GM19372 (cell line): ENCODE measurements around the gene MBNL1.
"Not testable (repeated sequence)": the region's sequence is repeated elsewhere in the genome, so short reads cannot be mapped to it uniquely, and the experiment has no call there.

Experiments used
- ATAC-seq: cut with Tn5 transposase; IDR thresholded peaks from one replicate; pipeline ENCODE4 v1.9.1; 2021; ENCODE audit warnings: mild to moderate bottlenecking, low read depth, moderate library complexity; ENCODE audit not compliant: unreplicated experiment

MBNL1 gene

DNA sequence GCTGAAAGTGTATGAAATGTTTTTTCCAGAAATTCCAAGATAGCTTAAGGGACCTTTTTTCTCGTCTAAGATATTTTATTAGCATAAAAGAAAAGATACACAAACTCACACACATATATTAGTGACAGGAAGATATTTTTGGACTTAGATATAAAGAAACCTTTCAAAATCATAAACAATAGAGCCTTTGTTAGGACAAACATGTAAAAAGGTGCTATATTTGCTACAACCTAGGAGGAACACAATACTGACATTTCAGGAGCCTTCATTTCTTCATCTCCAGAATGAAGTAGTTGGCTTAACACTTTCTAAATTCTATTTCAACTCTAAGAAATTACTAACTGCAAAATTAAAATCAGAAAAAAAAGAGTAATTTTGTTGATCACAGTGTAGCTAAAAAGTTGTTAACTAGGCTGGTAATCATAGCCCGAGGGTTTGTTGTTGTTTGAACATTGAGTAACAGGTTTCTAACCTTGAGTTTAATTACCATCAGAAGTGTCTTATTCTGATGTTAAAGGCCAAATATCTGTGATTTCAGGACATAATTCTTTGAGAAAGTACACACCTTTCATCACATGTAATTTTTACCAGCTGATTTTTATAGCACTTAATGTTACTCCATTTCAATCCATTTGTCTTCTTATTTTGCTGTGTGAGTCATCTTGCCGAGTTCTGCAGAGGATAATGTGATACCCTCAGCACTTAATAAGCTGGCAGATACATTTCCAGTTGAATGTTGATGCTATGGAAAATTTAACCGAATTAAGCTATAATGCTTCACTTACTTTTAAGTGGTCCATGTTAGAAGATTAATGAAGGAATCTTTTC is 97.3 kb downstream of the MBNL1 start:
- ATAC-seq = no peak

GRCh38 chr3:152367192-152367591 is 98.5 kb downstream of the MBNL1 start:
- ATAC-seq = not testable (repeated sequence)

DNA sequence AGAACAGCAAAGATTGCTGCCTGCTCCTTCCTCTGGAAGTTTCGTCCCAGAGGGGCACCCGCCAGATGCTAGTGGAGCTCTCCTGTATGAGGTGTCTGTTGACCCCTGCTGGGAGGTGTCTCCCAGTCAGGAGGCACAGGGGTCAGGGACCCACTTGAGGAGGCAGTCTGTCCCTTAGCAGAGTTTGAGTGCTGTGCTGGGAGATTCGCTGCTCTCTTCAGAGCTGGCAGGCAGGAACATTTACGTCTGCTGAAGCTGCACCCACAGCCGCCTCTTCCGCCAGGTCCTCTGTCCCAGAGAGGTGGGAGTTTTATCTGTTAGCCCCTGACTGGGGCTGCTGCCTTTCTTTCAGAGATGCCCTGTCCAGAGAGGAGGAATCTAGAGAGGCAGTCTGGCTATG is 103.9 kb downstream of the MBNL1 start:
- ATAC-seq = not testable (repeated sequence)

GRCh38 chr3:152373379-152373778 is 104.7 kb downstream of the MBNL1 start:
- ATAC-seq = no peak

DNA sequence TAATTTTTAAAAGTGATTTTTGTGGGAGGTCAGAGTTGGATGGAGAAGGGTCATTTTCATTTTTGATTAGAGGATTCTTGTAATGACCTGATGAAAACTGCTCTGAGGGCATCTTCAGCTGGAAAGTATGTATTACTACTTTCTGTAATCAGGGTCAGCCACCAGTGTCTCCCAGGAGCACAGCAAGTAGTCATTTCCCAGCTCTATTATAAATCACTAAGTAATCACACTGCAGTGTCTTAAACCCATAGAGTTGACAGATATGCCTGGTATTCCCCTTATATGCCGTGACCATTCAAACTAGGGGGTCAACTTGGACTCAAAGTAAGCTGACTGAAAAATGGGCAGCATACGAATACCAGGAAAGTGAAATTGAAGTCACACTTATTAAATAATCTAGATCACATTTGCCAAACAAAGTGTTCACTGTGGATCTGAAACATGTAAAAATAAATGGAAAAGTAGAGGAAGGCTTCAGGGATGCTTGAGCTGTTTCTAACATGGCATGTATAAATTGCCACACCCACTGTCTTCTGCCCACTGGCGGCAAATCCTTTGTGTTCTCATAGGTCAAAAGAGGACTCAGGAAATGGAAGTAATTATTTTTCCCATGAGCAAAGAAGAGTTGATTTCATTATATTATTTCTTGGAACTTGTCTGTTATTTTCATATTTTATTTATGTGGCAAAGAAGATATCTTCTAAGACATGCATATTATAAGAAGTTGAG is 105.7 kb downstream of the MBNL1 start:
- no peak for ATAC-seq

GRCh38 chr3:152375546-152375945 is 106.8 kb downstream of the MBNL1 start:
- no peak for ATAC-seq

- ATAC-seq = peak; percentile 78
Measured at GRCh38 chr3:152376351-152377183, 107.8 kb downstream of the MBNL1 start.

GRCh38 chr3:152377184-152377570 is 108.4 kb downstream of the MBNL1 start:
- peak; percentile 1 for ATAC-seq

DNA sequence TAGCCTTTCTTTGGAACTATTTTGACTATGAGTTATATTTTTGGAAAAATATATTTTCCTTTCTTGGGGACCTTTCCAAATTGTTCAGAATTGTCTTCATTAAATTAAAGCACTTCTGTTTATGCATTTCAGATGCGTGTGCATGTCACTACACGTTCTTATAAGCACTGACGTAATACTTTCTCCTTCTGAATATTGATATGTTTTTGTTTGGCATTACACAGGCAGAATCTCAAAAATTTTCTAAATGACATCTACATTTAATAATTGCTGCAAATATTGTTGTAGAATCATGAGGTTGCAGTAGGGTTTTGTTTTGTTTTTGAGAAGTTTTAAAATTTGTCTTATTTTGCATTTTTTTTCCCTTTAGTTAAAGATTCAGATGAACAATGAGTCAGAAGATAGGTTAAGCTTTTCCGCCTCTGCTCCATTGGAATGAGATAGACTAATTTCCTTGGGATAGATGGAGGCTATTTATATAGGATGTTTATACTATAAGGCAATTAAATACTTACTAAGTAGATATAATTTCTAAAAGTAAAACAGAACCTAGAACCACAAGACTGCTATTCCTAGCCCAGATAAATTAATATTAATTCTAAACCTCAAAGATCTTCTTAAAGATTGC is 110.8 kb downstream of the MBNL1 start:
- no peak for ATAC-seq

DNA sequence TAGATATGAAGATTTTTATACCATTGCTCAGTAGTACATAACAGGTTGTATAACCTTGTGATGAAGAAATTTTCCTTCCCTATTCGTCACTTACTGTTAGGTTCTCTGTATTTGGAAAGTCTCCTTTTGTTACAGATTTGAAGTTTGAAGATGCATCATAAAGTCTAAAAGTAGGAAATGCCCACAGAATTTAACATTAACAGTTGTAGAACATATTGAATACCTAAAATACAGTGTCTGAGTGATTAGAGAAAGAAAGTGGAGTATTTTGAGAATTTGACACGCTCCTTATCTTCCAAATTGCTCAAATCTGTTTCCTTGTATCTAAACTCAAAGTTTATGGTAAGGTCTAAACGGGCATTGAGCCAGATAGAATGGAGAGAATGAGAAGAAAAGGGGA is 111.3 kb downstream of the MBNL1 start:
- ATAC-seq = no peak

DNA sequence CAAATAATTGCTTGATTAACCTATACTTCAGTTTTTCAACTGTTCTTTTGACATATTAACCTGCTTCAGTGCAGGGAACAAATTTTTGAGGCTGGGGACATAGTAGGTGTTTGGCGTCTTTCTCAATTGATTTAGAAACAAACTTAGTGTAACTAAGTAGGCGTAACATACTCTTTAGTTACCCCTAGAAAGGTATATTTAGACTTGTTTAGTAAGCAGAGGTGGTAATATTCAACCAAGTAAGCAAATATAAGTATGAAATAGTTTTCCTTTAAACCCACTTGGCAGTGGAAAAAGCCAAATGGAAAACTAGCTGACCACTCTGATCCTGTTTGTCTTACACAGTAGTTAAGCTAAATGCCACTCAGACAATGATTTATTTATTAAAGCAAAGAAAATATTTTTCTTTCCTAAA is 113.2 kb downstream of the MBNL1 start:
- no peak for ATAC-seq

DNA sequence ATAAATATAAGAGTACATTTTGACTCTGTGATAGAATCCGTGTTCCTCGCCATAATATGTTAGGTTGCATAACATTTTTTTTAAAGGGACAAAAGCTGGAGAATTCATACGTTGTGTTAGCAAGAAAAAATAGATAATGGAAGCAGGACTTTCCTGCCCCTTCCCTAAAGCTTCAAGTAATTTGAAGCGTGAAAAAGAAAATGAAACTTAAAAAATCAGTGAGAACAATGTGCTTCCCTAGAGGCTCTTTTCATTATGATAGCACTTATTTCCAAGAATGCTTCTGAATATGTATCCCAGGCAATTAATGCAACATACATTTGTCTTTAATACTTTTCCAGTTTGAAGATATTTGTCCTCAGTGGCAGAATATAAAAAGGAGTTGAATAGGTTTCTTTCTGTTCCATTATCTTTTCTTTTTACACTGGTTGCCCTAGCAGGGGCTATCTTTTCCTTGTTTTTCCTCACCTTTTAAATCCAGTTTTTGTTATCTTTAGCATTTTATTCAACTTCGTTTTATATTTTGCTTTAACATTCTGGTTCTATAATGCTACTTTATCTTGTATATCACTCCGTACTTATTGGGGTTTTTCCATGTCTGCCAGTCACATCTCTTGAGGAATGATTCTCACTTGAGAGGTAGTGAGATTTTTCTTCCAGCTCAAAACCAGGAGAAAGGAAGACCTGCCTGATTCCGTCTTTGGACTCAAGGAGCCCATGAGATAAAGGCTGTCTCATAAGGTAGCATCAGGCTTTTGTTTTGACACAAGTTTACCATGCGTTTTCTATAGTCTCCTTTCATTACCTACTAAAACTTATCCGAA is 113.8 kb downstream of the MBNL1 start:
- ATAC-seq = no peak

- no peak for ATAC-seq
Measured at GRCh38 chr3:152383136-152383606, 114.4 kb downstream of the MBNL1 start.

DNA sequence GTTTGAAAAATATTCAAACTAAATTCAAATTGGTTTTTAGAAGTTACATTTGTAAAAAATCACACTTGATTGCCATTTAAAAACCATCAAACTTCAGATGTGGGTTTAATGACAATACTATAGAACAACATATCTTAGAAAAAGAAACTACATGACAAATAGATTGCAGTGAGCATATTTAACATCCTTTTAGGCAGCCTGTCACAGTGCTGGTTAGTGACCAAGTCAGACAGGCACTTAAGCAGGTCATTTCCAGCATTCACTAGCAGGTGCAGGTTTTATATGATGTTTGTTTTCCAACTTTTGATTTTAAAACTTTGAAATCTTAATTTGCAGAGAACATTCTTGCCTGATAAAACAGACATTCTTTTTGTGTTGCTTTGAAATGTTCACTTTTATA is 115.7 kb downstream of the MBNL1 start:
- no peak for ATAC-seq

DNA sequence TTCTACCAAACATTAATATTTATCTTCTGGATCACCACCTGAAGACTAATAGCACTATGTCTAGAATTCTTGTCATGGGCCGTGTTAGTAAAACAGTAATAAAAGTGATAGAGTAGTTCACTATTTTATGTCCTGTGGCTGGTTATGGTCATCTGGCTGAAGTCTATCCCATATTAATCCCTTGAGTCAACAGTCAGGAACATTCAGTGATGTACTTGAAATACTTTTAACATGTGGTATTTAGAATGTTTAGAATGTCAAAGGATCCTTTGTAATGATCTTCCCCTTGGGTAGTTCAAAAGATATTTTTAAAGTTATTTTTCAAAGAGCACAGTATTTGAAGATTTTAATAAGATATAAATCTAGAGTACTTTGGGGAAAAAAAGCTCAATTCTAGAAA is 117.0 kb downstream of the MBNL1 start:
- no peak for ATAC-seq

GRCh38 chr3:152386208-152386607 is 117.5 kb downstream of the MBNL1 start:
- no peak for ATAC-seq

- ATAC-seq = no peak
Measured at GRCh38 chr3:152388631-152389030, 119.9 kb downstream of the MBNL1 start.

DNA sequence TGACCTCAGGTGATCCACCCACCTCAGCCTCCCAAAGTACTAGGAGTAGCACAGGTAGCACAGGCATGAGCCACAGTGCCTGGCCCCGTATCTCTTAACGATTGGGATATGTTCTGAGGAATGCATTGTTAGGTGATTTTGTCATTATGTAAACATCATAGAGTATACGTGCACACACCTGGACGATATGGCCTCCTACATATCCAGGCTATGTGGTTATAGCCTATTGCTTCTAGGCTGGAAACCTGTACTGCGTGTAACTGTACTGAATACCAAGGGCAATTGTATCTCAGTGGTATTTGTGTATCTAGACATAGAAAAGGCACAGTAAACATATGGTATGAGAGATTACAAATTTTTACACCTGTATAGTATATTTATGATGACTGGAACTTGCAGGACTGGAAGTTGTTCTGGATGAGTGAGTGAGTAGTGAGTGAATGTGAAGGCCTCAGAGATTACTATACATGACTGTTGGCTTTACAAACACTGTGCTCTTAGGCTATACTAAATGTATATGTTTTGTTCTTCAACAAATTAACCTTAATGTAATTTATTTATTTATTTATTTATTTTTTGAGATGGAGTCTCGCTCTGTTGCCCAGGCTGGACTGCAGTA is 120.7 kb downstream of the MBNL1 start:
- ATAC-seq = no peak

DNA sequence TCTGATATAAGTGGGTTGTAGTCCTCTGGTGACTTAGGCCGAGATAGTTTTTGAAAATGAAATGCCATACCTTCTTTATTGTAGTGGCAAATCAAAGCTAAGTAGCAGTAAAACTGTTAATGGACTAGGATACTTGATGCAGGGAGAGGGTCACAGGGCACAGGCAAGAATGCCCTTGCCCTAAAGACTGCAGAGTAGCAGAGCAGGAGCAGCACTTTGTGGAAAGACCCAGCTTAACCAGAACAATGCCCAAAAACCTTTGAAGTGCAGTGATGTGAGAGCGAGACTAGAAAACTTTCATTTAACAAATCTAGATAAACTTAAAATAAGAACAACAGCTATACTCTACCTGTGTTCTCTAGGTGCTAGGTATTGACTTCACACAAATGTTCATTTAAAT is 121.9 kb downstream of the MBNL1 start:
- ATAC-seq = no peak
